D721Med (cell line): Measurements from ENCODE around the gene PFAS.

Experiments
- DNase-seq: peaks from one replicate; pipeline ENCODE4 v3.0.0; 2011; ENCODE audit warnings: low spot score; ENCODE audit not compliant: insufficient read length
- FAIRE-seq: peaks from 2 replicates; lab custom pipeline; 2011; peaks lifted over from hg19 to GRCh38; lab: Jason Lieb, UNC
- TF ChIP-seq, protein P1 (sequence below): IDR thresholded peaks from 2 replicates; pipeline ENCODE4 v1.5.1; 2012; ENCODE audit warnings: mild to moderate bottlenecking, control low read depth; ENCODE audit not compliant: insufficient read depth; ENCODE audit errors: missing control alignments

The PFAS gene

DNA sequence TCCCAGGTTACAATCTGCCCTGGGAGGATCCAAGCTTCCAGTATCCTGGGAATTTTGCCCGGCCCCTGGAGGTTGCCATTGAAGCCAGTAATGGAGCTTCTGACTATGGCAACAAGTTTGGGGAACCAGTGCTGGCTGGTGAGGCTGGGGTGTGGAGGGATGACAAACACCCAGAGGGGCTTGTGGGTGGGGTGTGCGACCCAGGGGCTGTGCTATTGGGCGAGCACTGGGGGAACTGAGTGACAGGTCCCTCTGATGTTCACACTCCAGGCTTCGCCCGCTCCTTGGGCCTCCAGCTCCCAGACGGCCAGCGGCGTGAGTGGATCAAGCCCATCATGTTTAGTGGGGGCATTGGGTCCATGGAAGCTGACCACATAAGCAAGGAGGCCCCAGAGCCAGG, 8.7 kb downstream of the PFAS start:
- FAIRE-seq, result no peak
- DNase-seq, result no peak
- TF ChIP-seq, protein P1, sequence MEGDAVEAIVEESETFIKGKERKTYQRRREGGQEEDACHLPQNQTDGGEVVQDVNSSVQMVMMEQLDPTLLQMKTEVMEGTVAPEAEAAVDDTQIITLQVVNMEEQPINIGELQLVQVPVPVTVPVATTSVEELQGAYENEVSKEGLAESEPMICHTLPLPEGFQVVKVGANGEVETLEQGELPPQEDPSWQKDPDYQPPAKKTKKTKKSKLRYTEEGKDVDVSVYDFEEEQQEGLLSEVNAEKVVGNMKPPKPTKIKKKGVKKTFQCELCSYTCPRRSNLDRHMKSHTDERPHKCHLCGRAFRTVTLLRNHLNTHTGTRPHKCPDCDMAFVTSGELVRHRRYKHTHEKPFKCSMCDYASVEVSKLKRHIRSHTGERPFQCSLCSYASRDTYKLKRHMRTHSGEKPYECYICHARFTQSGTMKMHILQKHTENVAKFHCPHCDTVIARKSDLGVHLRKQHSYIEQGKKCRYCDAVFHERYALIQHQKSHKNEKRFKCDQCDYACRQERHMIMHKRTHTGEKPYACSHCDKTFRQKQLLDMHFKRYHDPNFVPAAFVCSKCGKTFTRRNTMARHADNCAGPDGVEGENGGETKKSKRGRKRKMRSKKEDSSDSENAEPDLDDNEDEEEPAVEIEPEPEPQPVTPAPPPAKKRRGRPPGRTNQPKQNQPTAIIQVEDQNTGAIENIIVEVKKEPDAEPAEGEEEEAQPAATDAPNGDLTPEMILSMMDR, result no peak

DNA sequence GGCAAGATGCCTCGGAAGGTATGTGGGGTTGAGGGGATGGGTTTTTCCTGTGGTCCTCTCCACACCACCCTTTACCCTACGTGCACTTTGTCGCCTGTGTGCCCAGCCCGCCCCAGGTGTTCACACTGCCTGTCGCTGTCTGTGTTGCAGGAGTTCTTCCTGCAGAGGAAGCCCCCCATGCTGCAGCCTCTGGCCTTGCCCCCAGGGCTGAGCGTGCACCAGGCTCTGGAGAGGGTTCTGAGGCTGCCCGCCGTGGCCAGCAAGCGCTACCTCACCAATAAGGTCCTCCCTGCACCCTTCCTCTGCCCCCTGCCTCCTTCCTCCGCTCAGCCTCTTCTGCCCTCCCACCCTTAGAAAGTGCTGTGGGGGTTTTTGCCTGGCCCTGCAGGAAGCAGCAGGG, 15.2 kb downstream of the PFAS start:
- TF ChIP-seq, protein P1, result no peak
- FAIRE-seq (no peak), DNase-seq (no peak)

DNA sequence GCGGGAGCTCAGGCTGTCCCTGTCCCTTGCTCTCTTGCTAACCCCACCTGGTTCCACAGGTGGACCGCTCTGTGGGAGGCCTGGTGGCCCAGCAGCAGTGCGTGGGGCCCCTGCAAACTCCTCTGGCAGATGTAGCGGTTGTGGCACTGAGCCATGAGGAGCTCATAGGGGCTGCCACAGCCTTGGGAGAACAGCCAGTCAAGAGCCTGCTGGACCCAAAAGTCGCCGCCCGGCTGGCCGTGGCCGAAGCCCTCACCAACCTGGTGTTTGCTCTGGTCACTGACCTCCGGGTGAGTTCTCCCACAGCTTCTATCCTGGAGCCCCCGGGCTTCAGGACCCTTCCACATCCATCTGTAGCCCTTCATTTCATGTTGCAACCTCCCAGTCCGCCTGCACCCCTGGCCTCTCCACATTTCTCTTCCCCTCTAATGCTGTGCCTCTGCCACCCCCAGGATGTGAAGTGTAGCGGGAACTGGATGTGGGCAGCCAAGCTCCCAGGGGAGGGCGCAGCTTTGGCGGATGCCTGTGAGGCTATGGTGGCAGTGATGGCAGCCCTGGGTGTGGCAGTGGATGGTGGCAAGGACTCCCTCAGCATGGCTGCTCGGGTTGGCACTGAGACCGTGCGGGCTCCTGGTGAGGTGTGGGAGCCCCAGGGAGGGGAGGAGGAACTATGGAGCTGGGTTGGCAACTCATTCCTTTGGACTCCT, 15.9 kb downstream of the PFAS start:
- DNase-seq (no peak), FAIRE-seq (no peak)
- TF ChIP-seq, protein P1, result no peak

DNA sequence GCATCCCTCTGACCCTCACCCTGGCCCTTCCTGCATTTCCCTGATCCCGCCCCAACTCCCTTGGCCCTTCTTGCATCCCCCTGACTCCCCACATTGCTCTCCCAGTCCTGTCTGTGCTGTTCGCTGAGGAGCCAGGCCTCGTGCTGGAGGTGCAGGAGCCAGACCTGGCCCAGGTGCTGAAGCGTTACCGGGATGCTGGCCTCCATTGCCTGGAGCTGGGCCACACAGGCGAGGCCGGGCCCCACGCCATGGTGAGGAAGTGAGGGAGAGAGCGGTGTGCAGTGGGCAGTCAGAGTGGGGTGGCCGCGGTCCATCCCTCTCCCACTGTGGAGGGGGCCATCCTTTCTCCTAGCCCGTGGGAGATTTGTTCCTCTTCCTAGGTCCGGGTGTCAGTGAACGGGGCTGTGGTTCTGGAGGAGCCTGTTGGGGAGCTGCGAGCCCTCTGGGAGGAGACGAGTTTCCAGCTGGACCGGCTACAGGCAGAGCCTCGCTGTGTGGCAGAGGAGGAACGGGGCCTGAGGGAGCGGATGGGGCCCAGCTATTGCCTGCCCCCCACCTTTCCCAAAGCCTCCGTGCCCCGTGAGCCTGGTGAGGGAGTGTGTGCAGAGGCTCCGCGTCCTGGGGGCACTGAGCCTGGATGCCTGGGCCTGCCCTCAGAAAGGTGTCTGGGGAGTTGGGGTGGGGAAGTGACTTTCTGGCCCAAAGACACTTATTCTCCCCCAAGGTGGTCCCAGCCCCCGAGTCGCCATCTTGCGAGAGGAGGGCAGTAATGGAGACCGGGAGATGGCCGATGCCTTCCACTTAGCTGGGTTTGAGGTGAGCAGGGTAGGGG, 17.8 kb downstream of the PFAS start:
- DNase-seq (no peak), FAIRE-seq (no peak)
- TF ChIP-seq, protein P1, result no peak

DNA sequence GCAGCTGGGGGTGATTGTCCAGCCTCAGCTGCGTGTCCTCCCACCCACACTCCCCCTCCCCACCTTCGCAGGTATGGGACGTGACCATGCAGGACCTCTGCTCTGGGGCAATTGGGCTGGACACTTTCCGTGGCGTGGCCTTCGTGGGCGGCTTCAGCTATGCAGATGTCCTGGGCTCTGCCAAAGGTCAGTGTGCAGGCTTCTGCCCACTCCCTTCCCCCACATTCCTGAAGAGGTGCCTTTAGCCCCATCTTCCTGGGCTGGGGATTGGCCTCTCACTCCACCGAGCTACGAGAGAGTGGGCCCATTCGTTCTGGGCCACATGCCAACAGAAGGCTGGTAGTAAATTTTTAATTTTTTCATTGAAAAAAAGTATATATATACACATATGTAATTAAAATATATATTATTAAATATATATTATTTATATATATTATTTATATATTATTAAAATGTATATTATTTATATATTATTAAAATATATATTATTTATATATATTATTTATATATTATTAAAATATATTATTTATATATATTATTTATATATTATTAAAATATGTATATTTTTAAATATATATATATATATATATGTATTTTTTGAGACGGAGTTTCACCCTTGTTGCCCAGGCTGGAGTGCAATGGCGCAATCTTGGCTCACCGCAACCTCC, 18.5 kb downstream of the PFAS start:
- DNase-seq (no peak), FAIRE-seq (no peak)
- TF ChIP-seq, protein P1, result no peak

DNA sequence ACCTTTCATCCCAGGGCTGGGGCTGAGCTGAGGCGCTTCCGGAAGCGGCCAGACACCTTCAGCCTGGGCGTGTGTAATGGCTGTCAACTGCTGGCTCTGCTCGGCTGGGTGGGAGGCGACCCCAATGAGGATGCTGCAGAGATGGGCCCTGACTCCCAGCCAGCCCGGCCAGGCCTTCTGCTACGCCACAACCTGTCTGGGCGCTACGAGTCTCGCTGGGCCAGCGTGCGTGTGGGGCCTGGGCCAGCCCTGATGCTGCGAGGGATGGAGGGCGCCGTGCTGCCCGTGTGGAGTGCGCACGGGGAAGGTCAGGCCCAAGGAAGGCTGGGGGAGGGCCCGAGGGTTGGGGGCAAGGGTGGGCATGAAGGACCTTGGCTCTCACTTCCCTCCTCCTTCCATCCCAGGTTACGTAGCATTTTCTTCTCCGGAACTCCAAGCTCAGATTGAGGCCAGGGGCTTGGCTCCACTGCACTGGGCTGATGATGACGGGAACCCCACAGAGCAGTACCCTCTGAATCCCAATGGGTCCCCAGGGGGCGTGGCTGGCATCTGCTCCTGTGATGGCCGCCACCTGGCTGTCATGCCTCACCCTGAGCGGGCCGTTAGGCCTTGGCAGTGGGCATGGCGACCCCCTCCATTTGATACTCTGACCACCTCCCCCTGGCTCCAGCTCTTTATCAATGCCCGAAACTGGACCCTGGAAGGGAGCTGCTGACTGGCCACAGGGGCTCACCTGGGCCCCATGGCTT, 19.6 kb downstream of the PFAS start:
- TF ChIP-seq, protein P1, result no peak
- DNase-seq, result no peak
- no peak for FAIRE-seq
